Activated B cell treated with CpG ODN at 0.5 μM for 24 hours (primary cell): ENCODE results near the gene ITGB2. TPM values are rescaled to one million over a fixed set of nuclear protein-coding genes. Genes with fewer than 3 reads are reported as not detected.
A peak's percentile ranks its signal among the peaks of the same experiment; 100 is the strongest.

Source experiments
- ATAC-seq: fragments of 200-7000 bp; cut with Tn5 transposase; one replicate; pipeline ENCODE4 v1.10.0; 2021; ENCODE audit warnings: low read depth, mild to moderate bottlenecking, moderate library complexity
- CTCF ChIA-PET: fragments of 350-600 bp; sonication (Branson Sonifier 250); formaldehyde crosslinking; loops from one replicate; lab custom pipeline; 2021; ENCODE audit warnings: antibody characterized with exemption; lab: Charles Lee
- POLR2A ChIA-PET: fragments of 350-600 bp; sonication (Branson Sonifier 250); formaldehyde crosslinking; loops from one replicate; lab custom pipeline; 2021; ENCODE audit warnings: antibody characterized with exemption; lab: Charles Lee
- DNase-seq: peaks from one replicate; pipeline ENCODE4 v3.0.0; 2022
- H3K27ac Mint-ChIP-seq: one replicate; pipeline ENCODE4 v1.8.0; 2020; ENCODE audit warnings: mixed read lengths
- H3K27me3 Mint-ChIP-seq: one replicate; pipeline ENCODE4 v1.8.0; 2021; ENCODE audit warnings: mixed read lengths
- H3K36me3 Mint-ChIP-seq: one replicate; pipeline ENCODE4 v1.8.0; 2021; ENCODE audit warnings: low read depth, mixed read lengths
- H3K4me1 Mint-ChIP-seq: one replicate; pipeline ENCODE4 v1.8.0; 2021; ENCODE audit warnings: mixed read lengths
- H3K4me3 Mint-ChIP-seq: one replicate; pipeline ENCODE4 v1.8.0; 2020; ENCODE audit warnings: mild to moderate bottlenecking, mixed read lengths
- H3K9me3 Mint-ChIP-seq: one replicate; pipeline ENCODE4 v1.8.0; 2020; ENCODE audit warnings: mixed read lengths
- intact Hi-C: fragments of 100-400 bp; cut with micrococcal nuclease; formaldehyde crosslinking; loops from one replicate; pipeline ENCODE4 v1.15.1; 2024
- total RNA-seq: library from RNA; stranded (reverse); gene quantifications from 2 replicates; pipeline ENCODE4 v1.2.3, GENCODE V29; 2022
- TF ChIP-seq, protein P1 (sequence below): fragments of 200-600 bp; IDR thresholded peaks from one replicate; pipeline ENCODE4 v1.8.0; 2022; ENCODE audit warnings: antibody characterized with exemption, mild to moderate bottlenecking

The ITGB2 gene
- total RNA-seq, 1 donor from 2014 or later: 124 TPM

DNA sequence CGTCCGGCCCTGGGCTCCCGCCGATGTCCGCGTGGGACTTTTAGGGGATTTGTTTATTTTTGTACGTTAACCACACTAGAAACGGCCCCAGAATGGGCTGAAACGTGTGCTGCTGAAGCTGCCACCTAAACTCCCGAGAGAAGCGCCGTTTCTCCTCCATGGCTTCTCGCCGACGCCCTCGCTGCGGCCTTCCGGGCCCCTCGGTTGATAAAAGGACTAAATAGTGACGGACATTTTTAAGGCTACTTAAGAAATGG is 46.5 kb downstream of the ITGB2 start:
- H3K36me3 Mint-ChIP-seq: no peaks in the 10 kb centered on the region
- ChIA-PET CTCF (interaction anchor here (1.0 to 2.2 kb wide), 6 partner anchors 10 to 254 kb away, joined by 3 to 7 read pairs (median 4); no protein-coding TSS in a partner anchor), POLR2A (interaction anchor here (0.8 to 3.3 kb wide), 22 partner anchors 8 to 406 kb away, joined by 3 to 19 read pairs (median 4); partner anchors contain the start of genes ITGB2, SUMO3 and UBE2G2)
- intact Hi-C loops: loop anchor here (1.0 to 10.0 kb wide), 7 partner anchors 8 to 771 kb away; partner anchors contain the start of genes CFAP410, PCBP3 and UBE2G2
- TF ChIP-seq, protein P1, sequence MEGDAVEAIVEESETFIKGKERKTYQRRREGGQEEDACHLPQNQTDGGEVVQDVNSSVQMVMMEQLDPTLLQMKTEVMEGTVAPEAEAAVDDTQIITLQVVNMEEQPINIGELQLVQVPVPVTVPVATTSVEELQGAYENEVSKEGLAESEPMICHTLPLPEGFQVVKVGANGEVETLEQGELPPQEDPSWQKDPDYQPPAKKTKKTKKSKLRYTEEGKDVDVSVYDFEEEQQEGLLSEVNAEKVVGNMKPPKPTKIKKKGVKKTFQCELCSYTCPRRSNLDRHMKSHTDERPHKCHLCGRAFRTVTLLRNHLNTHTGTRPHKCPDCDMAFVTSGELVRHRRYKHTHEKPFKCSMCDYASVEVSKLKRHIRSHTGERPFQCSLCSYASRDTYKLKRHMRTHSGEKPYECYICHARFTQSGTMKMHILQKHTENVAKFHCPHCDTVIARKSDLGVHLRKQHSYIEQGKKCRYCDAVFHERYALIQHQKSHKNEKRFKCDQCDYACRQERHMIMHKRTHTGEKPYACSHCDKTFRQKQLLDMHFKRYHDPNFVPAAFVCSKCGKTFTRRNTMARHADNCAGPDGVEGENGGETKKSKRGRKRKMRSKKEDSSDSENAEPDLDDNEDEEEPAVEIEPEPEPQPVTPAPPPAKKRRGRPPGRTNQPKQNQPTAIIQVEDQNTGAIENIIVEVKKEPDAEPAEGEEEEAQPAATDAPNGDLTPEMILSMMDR: no peak
- ATAC-seq (peak; percentile 1), DNase-seq (no peak)
- H3K9me3 Mint-ChIP-seq: no peaks in the 10 kb centered on the region
- no peaks in the 10 kb centered on the region for H3K27me3 Mint-ChIP-seq
- peaks cover 62% of the 10 kb centered on the region for H3K4me1 Mint-ChIP-seq
- H3K27ac Mint-ChIP-seq: peak overlapping the region; percentile 92
- H3K4me3 Mint-ChIP-seq: peak overlapping the region; percentile 92

DNA sequence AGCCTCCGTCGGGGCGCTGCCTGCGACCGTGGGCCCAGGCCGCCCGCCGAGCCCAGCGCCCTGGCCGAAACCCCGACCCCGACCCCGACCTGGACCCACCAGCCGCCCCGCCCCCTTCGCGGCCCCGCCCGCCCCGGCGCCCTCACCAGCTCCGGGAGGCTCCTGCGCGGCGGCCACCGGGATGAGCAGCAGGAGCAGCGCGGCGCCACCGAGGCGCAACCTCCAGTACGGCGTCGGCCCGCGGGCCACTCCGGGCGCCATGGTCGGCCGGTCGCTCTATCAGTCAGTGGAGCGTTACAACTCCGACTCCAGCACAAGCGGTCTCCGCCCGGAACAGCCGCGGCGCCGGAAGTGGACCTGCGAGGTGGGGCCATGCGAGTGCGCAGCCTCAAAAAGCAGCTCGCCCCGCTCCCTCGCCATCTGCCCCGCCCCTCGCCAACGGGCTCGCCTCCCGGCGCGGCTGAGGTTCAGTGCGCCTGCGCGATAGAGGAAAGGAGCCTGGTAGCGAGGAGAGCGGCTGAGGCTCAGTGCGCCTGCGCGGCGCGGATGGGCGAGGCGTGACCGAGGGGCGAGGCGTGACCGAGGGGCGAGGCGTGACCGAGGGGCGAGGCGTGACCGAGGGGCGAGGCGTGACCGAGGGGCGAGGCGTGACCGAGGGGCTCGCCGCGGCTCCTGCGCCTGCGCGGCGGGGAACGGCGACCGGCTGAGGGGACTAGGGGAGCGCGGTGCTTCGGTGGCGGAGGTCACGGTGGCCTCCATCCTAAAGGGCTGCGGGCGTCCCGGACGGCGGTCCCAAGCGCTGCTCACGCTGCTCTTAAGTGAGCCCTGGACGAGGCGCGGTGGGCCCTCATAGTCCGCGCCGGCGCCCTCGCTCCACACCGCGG is 47.1 kb downstream of the ITGB2 start, which contains the start of gene PTTG1IP:
TSS of gene PTTG1IP (minus strand) at position 335 of the 884 bp plus-strand sequence. CDS start at position 261, 74 bp downstream.
- TF ChIP-seq, protein P1: no peak
- Mint-ChIP-seq H3K36me3 (peaks cover 2% of the 10 kb centered on the region), H3K27me3 (no peaks in the 10 kb centered on the region), H3K27ac (peak within 1 kb of the TSS; percentile 92), H3K9me3 (no peaks in the 10 kb centered on the region), H3K4me1 (peaks cover 63% of the 10 kb centered on the region), H3K4me3 (peak within 1 kb of the TSS; percentile 92)
- ChIA-PET CTCF (interaction anchor here (1.0 to 2.2 kb wide), 6 partner anchors 10 to 255 kb away, joined by 3 to 7 read pairs (median 4); no protein-coding TSS in a partner anchor), POLR2A (interaction anchor here (0.6 to 3.3 kb wide), 29 partner anchors 9 to 414 kb away, joined by 3 to 19 read pairs (median 4); partner anchors contain the start of genes ITGB2, POFUT2, SLX9 and SUMO3)
- intact Hi-C loops: loop anchor here (1.0 to 10.0 kb wide), 11 partner anchors 8 to 771 kb away; partner anchors contain the start of genes CFAP410, PCBP3, SUMO3 and UBE2G2
- ATAC-seq (peak; percentile 81), DNase-seq (peak; percentile 98)

DNA sequence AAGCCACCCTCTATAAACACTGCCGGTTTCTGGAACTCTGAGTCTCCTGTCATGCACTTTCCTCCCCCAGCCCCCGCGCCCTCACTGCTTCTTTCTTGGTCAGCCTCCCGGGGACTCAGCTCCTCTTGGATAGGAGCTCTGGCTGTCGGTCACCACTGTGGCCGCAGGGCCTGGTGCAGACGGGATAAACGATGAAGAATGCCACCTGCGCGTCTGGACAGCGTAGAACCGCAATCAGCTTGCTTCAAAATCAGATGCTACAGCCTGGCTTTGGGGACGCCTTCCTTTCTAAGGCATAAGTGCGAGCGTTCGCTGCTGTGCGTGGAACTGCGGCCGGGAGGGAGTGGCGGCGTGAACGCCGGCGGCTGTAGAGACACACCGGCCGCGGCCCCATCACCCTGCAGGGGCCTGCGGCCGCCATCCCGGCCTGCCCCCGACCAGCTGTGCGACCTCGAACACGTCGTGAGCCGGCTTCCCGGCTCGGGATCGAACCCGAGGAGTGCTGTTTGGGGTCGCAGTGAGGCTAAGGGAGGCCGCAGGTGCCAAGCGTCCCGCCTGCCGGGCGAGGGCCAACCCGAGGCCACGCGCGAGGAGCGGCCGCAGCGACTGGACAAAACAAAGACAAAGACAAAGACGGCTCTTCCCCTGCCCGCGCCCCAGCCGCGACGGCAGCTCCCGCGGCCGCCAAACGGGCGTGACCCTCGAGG is 47.9 kb downstream of the ITGB2 start:
- ATAC-seq: no peak

GRCh38 chr21:44872323-44872648 is 48.4 kb downstream of the ITGB2 start:
- Mint-ChIP-seq H3K36me3 (peaks cover 5% of the 10 kb centered on the region), H3K4me1 (peaks cover 64% of the 10 kb centered on the region), H3K27me3 (no peaks in the 10 kb centered on the region), H3K27ac (peak overlapping the region; percentile 50), H3K4me3 (peak overlapping the region; percentile 87), H3K9me3 (no peaks in the 10 kb centered on the region)
- DNase-seq (no peak), ATAC-seq (no peak)
- POLR2A ChIA-PET: interaction anchor here (0.5 to 3.3 kb wide), 9 partner anchors 10 to 1380 kb away, joined by 3 to 19 read pairs (median 5); partner anchors contain the start of gene SLX9
- intact Hi-C loops: loop anchor here (10.0 kb wide), 2 partner anchors 357 to 773 kb away; partner anchors contain the start of gene PCBP3
- CTCF ChIA-PET: interaction anchor here (2.2 kb wide), 1 partner anchor 79 kb away, joined by 5 read pairs; no protein-coding TSS in a partner anchor
- TF ChIP-seq, protein P1: no peak

More for the DNA sequence above, 47.9 kb downstream of the ITGB2 start:
- H3K4me3 Mint-ChIP-seq: peak overlapping the region; percentile 87
- ChIA-PET POLR2A (interaction anchor here (0.5 to 3.3 kb wide), 24 partner anchors 10 to 1380 kb away, joined by 3 to 19 read pairs (median 4); partner anchors contain the start of genes ITGB2, POFUT2, SLX9 and SUMO3), CTCF (interaction anchor here (1.0 to 2.2 kb wide), 5 partner anchors 11 to 79 kb away, joined by 3 to 7 read pairs (median 5); no protein-coding TSS in a partner anchor)
- intact Hi-C loops: loop anchor here (1.0 to 10.0 kb wide), 6 partner anchors 8 to 772 kb away; partner anchors contain the start of genes PCBP3 and SUMO3
- no peaks in the 10 kb centered on the region for H3K9me3 Mint-ChIP-seq
- peak overlapping the region; percentile 50 for H3K27ac Mint-ChIP-seq
- DNase-seq: no peak
- H3K36me3 Mint-ChIP-seq: peaks cover 2% of the 10 kb centered on the region
- peaks cover 63% of the 10 kb centered on the region for H3K4me1 Mint-ChIP-seq
- TF ChIP-seq, protein P1: no peak
- H3K27me3 Mint-ChIP-seq: no peaks in the 10 kb centered on the region
